B cell (primary cell): ENCODE results near the gene NECTIN1.

Experiments used
- CTCF ChIP-seq: fragments of 200-600 bp; IDR thresholded peaks from one replicate; pipeline ENCODE4 v1.8.0; 2022; ENCODE audit warnings: antibody characterized with exemption, mild to moderate bottlenecking
- EZH2 ChIP-seq: IDR thresholded peaks from 2 replicates; pipeline ENCODE4 v1.6.1; 2012; ENCODE audit warnings: borderline replicate concordance, low read depth, mild to moderate bottlenecking, moderate library complexity, low read length; ENCODE audit not compliant: insufficient read depth, poor library complexity, severe bottlenecking

- TF ChIP-seq CTCF = no peak
- TF ChIP-seq EZH2 = no peak
These were observed 34.7 kb downstream of the NECTIN1 start for GRCh38 chr11:119694334-119694733.
